H1 (cell line): Measurements from ENCODE around the gene BTRC. TPM values are rescaled to one million over a fixed set of nuclear protein-coding genes. Genes with fewer than 3 reads are reported as not detected.

Experiments used
- CTCF ChIA-PET: fragments of 300-600 bp; sonication (Branson Sonifier 250); formaldehyde crosslinking; loops from one replicate; lab custom pipeline; 2021; ENCODE audit not compliant: partially characterized antibody; lab: Charles Lee
- POLR2A ChIA-PET: fragments of 300-600 bp; sonication (Branson Sonifier 250); formaldehyde crosslinking; loops from one replicate; lab custom pipeline; 2021; ENCODE audit warnings: inconsistent platforms; ENCODE audit not compliant: partially characterized antibody; lab: Charles Lee
- DNase-seq, 2 experiments: peaks; one replicate each; pipeline versions ENCODE4 v3.0.0 to v3.0.0-alpha.2; 2010 to 2022; ENCODE audit warnings: low spot score in 2 of 2, low read depth in 1 of 2, mixed read lengths in 1 of 2
- FAIRE-seq: peaks from 2 replicates; lab custom pipeline; 2011; peaks lifted over from hg19 to GRCh38; lab: Jason Lieb, UNC
- H2AFZ ChIP-seq: 2 replicates; pipeline ENCODE4 v1.8.1; 2012; ENCODE audit warnings: low read length, inconsistent platforms
- H2AK5ac ChIP-seq: 2 replicates; pipeline ENCODE4 v1.6.1; 2013; ENCODE audit warnings: low read depth, low read length
- H2BK120ac ChIP-seq: replicated peaks from 2 replicates; pipeline ENCODE3; 2013; ENCODE audit warnings: low read depth, low read length, inconsistent platforms
- H2BK12ac ChIP-seq: 2 replicates; pipeline ENCODE4 v1.6.1; 2013; ENCODE audit warnings: low read depth, low read length
- H2BK15ac ChIP-seq: 2 replicates; pipeline ENCODE4 v1.6.1; 2013; ENCODE audit warnings: low read length
- H2BK20ac ChIP-seq: 2 replicates; pipeline ENCODE4 v1.6.1; 2013; ENCODE audit warnings: low read length
- H2BK5ac ChIP-seq: 2 replicates; pipeline ENCODE4 v1.6.1; 2013; ENCODE audit warnings: low read depth, low read length
- H3K14ac ChIP-seq: 2 replicates; pipeline ENCODE4 v1.6.1; 2013; ENCODE audit warnings: inconsistent platforms; ENCODE audit not compliant: insufficient read length
- H3K18ac ChIP-seq: 2 replicates; pipeline ENCODE4 v1.6.1; 2013; ENCODE audit warnings: low read length; ENCODE audit errors: extremely low read depth
- H3K23ac ChIP-seq: 2 replicates; pipeline ENCODE4 v1.6.1; 2013; ENCODE audit warnings: inconsistent platforms; ENCODE audit not compliant: insufficient read length
- H3K23me2 ChIP-seq: 2 replicates; pipeline ENCODE4 v1.6.1; 2013; ENCODE audit warnings: low read depth, low read length
- H3K27ac ChIP-seq: 2 replicates; pipeline ENCODE4 v1.6.1; 2011; ENCODE audit warnings: low read depth, low read length, inconsistent platforms
- H3K27me3 ChIP-seq, 4 experiments: replicated peaks in 1 of 4; 1 replicate in 1 of 4; 2 replicates in 3 of 4; pipeline versions ENCODE4 v1.6.1 to v1.8.1; 2011 to 2013; ENCODE audit warnings: low read length in 3 of 4, mild to moderate bottlenecking in 3 of 4, inconsistent platforms in 2 of 4, mixed read lengths in 2 of 4, moderate library complexity in 1 of 4; ENCODE audit not compliant: control insufficient read depth in 3 of 4, insufficient read depth in 3 of 4; ENCODE audit errors: extremely low read depth in 1 of 4
- H3K36me3 ChIP-seq, 4 experiments: 2 replicates each; pipeline versions ENCODE4 v1.6.1 to v1.8.1; 2011 to 2013; ENCODE audit warnings: mild to moderate bottlenecking in 4 of 4, low read length in 3 of 4, moderate library complexity in 2 of 4, control low read depth in 1 of 4, inconsistent platforms in 1 of 4; ENCODE audit not compliant: insufficient read depth in 4 of 4, control insufficient read depth in 2 of 4
- H3K4ac ChIP-seq: replicated peaks from 2 replicates; pipeline ENCODE3; 2013; ENCODE audit warnings: low read length, low read depth, mixed read lengths, inconsistent platforms; ENCODE audit not compliant: insufficient read length
- H3K4me1 ChIP-seq, 4 experiments: replicated peaks in 1 of 4; 1 replicate in 1 of 4; 2 replicates in 3 of 4; pipeline versions ENCODE4 v1.6.1 to v1.8.1; 2011 to 2013; ENCODE audit warnings: low read length in 3 of 4, inconsistent platforms in 2 of 4, mixed read lengths in 1 of 4; ENCODE audit not compliant: insufficient read depth in 4 of 4, control insufficient read depth in 3 of 4
- H3K4me2 ChIP-seq, 2 experiments: 2 replicates each; pipeline versions ENCODE4 v1.6.1 to v1.8.1; 2011 to 2013; ENCODE audit warnings: low read depth in 2 of 2, low read length in 2 of 2, control low read depth in 1 of 2, inconsistent platforms in 1 of 2, mild to moderate bottlenecking in 1 of 2; ENCODE audit not compliant: insufficient read depth in 1 of 2
- H3K4me3 ChIP-seq, 4 experiments: fragments of 200-600, 300-600 bp in 1 of 4; sonication (generic), shearing (Covaris generic), sonication (Bioruptor Twin) in 1 of 4; 2 replicates each; pipeline versions ENCODE4 v1.5.1 to v1.8.1; 2011 to 2016; ENCODE audit warnings: low read length in 4 of 4, low read depth in 3 of 4, control low read depth in 2 of 4, inconsistent platforms in 2 of 4, mild to moderate bottlenecking in 2 of 4, mixed read lengths in 1 of 4, moderate library complexity in 1 of 4; ENCODE audit not compliant: insufficient read depth in 2 of 4; ENCODE audit errors: extremely low read depth in 1 of 4
- H3K56ac ChIP-seq: replicated peaks from 2 replicates; pipeline ENCODE3; 2013; ENCODE audit warnings: low read depth, mild to moderate bottlenecking, mixed read lengths, low read length, inconsistent platforms; ENCODE audit not compliant: insufficient read length
- H3K79me1 ChIP-seq: 2 replicates; pipeline ENCODE4 v1.6.1; 2013; ENCODE audit warnings: low read depth, low read length, control low read depth
- H3K79me2 ChIP-seq, 2 experiments: 2 replicates each; pipeline versions ENCODE4 v1.6.1 to v1.8.1; 2012 to 2013; ENCODE audit warnings: low read length in 2 of 2, mild to moderate bottlenecking in 2 of 2, inconsistent platforms in 1 of 2; ENCODE audit not compliant: insufficient read depth in 2 of 2, control insufficient read depth in 1 of 2
- H3K9ac ChIP-seq, 4 experiments: replicated peaks in 1 of 4; 1 replicate in 1 of 4; 2 replicates in 3 of 4; pipeline versions ENCODE4 v1.6.1 to v1.8.1; 2011 to 2013; ENCODE audit warnings: low read depth in 3 of 4, low read length in 3 of 4, control low read depth in 2 of 4, mild to moderate bottlenecking in 2 of 4, moderate library complexity in 2 of 4, inconsistent platforms in 1 of 4; ENCODE audit errors: extremely low read depth in 1 of 4
- H3K9me3 ChIP-seq, 2 experiments: 2 replicates each; pipeline versions ENCODE4 v1.6.1 to v1.8.1; 2012 to 2013; ENCODE audit warnings: mild to moderate bottlenecking in 2 of 2, moderate library complexity in 2 of 2, control low read depth in 1 of 2, inconsistent platforms in 1 of 2, low read depth in 1 of 2, low read length in 1 of 2, mixed read lengths in 1 of 2; ENCODE audit not compliant: insufficient read depth in 2 of 2
- H4K20me1 ChIP-seq, 2 experiments: replicated peaks in 1 of 2; 2 replicates each; pipeline versions ENCODE3 to v1.8.1; 2011 to 2013; ENCODE audit warnings: inconsistent platforms in 2 of 2, low read length in 2 of 2, mild to moderate bottlenecking in 1 of 2; ENCODE audit not compliant: insufficient read depth in 2 of 2, control insufficient read depth in 1 of 2
- H4K5ac ChIP-seq: 2 replicates; pipeline ENCODE4 v1.6.1; 2013; ENCODE audit warnings: low read length, low read depth, mixed read lengths, inconsistent platforms; ENCODE audit not compliant: insufficient read length
- H4K8ac ChIP-seq: 2 replicates; pipeline ENCODE4 v1.8.0; 2013; ENCODE audit warnings: mild to moderate bottlenecking, moderate library complexity, low read length, inconsistent platforms; ENCODE audit not compliant: insufficient read depth; ENCODE audit errors: extremely low read depth
- H4K91ac ChIP-seq: replicated peaks from 2 replicates; pipeline ENCODE3; 2013; ENCODE audit warnings: low read length, mixed read lengths, inconsistent platforms; ENCODE audit not compliant: insufficient read length
- BACH1 ChIP-seq: IDR thresholded peaks from 2 replicates; pipeline ENCODE4 v1.6.1; 2012; ENCODE audit warnings: low read length, improper control_type of control experiment
- BCL11A ChIP-seq, 2 experiments: IDR thresholded peaks; one replicate each; pipeline ENCODE4 v1.6.1; 2011; ENCODE audit warnings: low read depth in 2 of 2, low read length in 2 of 2, mild to moderate bottlenecking in 2 of 2
- BRCA1 ChIP-seq: IDR thresholded peaks from 2 replicates; pipeline ENCODE4 v1.6.1; 2012; ENCODE audit warnings: low read depth, low read length, improper control_type of control experiment
- CBX8 ChIP-seq: fragments of 300-800, 300-1000 bp; sonication (generic); IDR thresholded peaks from 2 replicates; pipeline ENCODE4 v1.7.1; 2016; ENCODE audit warnings: low read depth, low read length, borderline replicate concordance
- CHD2 ChIP-seq: IDR thresholded peaks from 2 replicates; pipeline ENCODE4 v1.6.1; 2012; ENCODE audit warnings: low read length, improper control_type of control experiment
- EZH2 ChIP-seq: fragments of 200-600 bp; sonication (generic); IDR thresholded peaks from 2 replicates; pipeline ENCODE4 v1.7.1; 2012; ENCODE audit warnings: low read depth, mild to moderate bottlenecking, moderate library complexity, low read length, inconsistent platforms; ENCODE audit not compliant: severe bottlenecking
- GABPA ChIP-seq: IDR thresholded peaks from 2 replicates; pipeline ENCODE4 v1.6.1; 2011; ENCODE audit warnings: mild to moderate bottlenecking, low read length, moderate library complexity, borderline replicate concordance; ENCODE audit not compliant: insufficient read depth
- GTF2F1 ChIP-seq: IDR thresholded peaks from 2 replicates; pipeline ENCODE4 v1.6.1; 2012; ENCODE audit warnings: low read depth, low read length, improper control_type of control experiment, borderline replicate concordance
- POLR2A ChIP-seq, 2 experiments: IDR thresholded peaks; 1 replicate in 1 of 2; 2 replicates in 1 of 2; pipeline ENCODE4 v1.6.1; 2011; ENCODE audit warnings: low read depth in 2 of 2, low read length in 2 of 2, mild to moderate bottlenecking in 2 of 2; ENCODE audit errors: control extremely low read depth in 1 of 2
- RNF2 ChIP-seq: fragments of 200-900, 300-1000 bp; sonication (generic); IDR thresholded peaks from 2 replicates; pipeline ENCODE4 v1.7.1; 2016; ENCODE audit warnings: borderline replicate concordance, low read depth, mild to moderate bottlenecking, antibody characterized with exemption, low read length; ENCODE audit not compliant: poor library complexity, severe bottlenecking; ENCODE audit errors: missing control alignments
- RXRA ChIP-seq: IDR thresholded peaks from 2 replicates; pipeline ENCODE4 v1.6.1; 2011; ENCODE audit warnings: low read depth, mild to moderate bottlenecking, low read length, moderate library complexity; ENCODE audit not compliant: insufficient read depth
- SAP30 ChIP-seq: fragments of 300-600 bp; sonication (generic); IDR thresholded peaks from 2 replicates; pipeline ENCODE4 v1.7.1; 2012; ENCODE audit warnings: low read length, moderate library complexity, mild to moderate bottlenecking, inconsistent platforms; ENCODE audit not compliant: insufficient read depth, insufficient replicate concordance
- SP2 ChIP-seq: IDR thresholded peaks from 2 replicates; pipeline ENCODE4 v1.6.1; 2012; ENCODE audit warnings: mild to moderate bottlenecking, low read length, inconsistent platforms
- TBP ChIP-seq: IDR thresholded peaks from 2 replicates; pipeline ENCODE4 v1.6.1; 2011; ENCODE audit warnings: low read depth, low read length, improper control_type of control experiment
- ZNF274 ChIP-seq: IDR thresholded peaks from 2 replicates; pipeline ENCODE4 v1.7.0; 2012; ENCODE audit warnings: low read length, borderline replicate concordance; ENCODE audit errors: extremely low read depth
- WGBS, 2 experiments: shearing (Covaris generic) in 1 of 2; methylation state at CpG; one replicate each; pipeline versions ENCODE4 v1.1.6 to v1.1.7; 2013 to 2015; ENCODE audit warnings: low lambda C conversion rate in 2 of 2, mixed read lengths in 2 of 2, inconsistent platforms in 1 of 2, low coverage in 1 of 2, missing lambda C conversion rate in 1 of 2; ENCODE audit not compliant: insufficient replicate concordance in 2 of 2, insufficient coverage in 1 of 2, insufficient read length in 1 of 2; ENCODE audit errors: extremely low coverage in 1 of 2, missing lambda C conversion rate in 1 of 2; 5-methylcytosine and 5-hydroxymethylcytosine counted together
- polyA plus RNA-seq, 7 experiments: library from polyadenylated mRNA; depleted of rRNA in 3 of 7; stranded (reverse) in 5 of 7; unstranded in 2 of 7; fragments of >200 nt in 5 of 7; fragments of 200-250 nt in 2 of 7; gene quantifications; 1 replicate in 5 of 7; 2 replicates in 1 of 7; 4 replicates in 1 of 7; pipeline versions ENCODE4 v1.2.1 to v1.2.3, GENCODE V29; 2011 to 2013; ENCODE audit warnings: missing spikeins in 2 of 7, mixed read lengths in 2 of 7
- total RNA-seq: library from RNA; stranded (reverse); fragmentation: NEBNext Ultra II Directional; extraction: Animal tissue kit (Norgen Biotek cat#: 25700); gene quantifications from 2 replicates; pipeline ENCODE4 v1.2.1, GENCODE V29; 2021

The BTRC gene
- total and polyA plus RNA-seq, 2 of the 8 experiments (the other 6 are each of a cell fraction or from before 2014, with no cell fraction given), result 9.9 to 24.7 TPM

DNA sequence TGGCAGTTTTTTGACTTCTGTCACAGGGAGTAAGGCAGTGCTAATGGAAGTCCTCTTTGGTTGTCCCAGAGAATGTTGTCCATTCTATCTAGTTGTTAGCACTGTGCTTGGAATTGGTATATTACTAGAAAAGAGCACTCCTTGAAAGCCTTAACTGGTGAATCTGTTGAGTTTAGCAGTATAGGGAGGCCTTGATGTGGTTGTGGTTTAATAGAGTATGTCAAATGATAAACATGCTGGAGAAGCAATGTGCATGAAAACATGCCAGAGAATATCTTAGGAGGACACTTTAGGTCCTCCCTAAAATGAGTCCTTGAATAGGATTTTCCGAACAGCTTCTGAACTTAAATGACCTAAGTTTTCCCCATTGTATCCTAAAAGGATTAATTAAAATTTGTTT lies 98.6 kb downstream of the BTRC start:
- H2BK12ac ChIP-seq, result no peak overlapping the region
- no peak overlapping the region for H3K23ac ChIP-seq
- H2BK120ac ChIP-seq, result no peak overlapping the region
- ChIA-PET CTCF (interaction anchor here (0.9 to 19.9 kb wide), 8 partner anchors 8 to 213 kb away, joined by 3 to 417 read pairs (median 12); no protein-coding TSS in a partner anchor), POLR2A (no interaction called here)
- H3K27ac ChIP-seq, result no peak overlapping the region
- FAIRE-seq (no peak), DNase-seq (no peak)
- H4K8ac ChIP-seq, result no peak overlapping the region
- H3K4ac ChIP-seq, result no peak overlapping the region
- no peak overlapping the region for H2AFZ ChIP-seq
- no peak overlapping the region for H2AK5ac ChIP-seq
- H4K91ac ChIP-seq, result no peak overlapping the region
- H4K5ac ChIP-seq, result no peak overlapping the region
- H3K79me1 ChIP-seq, result no peaks in the 10 kb centered on the region
- H3K4me3 ChIP-seq, result no peak overlapping the region
- no peak overlapping the region for H3K56ac ChIP-seq
- H2BK15ac ChIP-seq, result no peak overlapping the region
- H2BK20ac ChIP-seq, result no peak overlapping the region
- H3K79me2 ChIP-seq, result no peaks in the 10 kb centered on the region
- H3K36me3 ChIP-seq, result no peaks in the 10 kb centered on the region
- H3K27me3 ChIP-seq, result no peaks in the 10 kb centered on the region
- no peak overlapping the region for H3K14ac ChIP-seq
- no peak overlapping the region for H3K18ac ChIP-seq
- H3K9ac ChIP-seq, result no peak overlapping the region
- H3K23me2 ChIP-seq, result no peaks in the 10 kb centered on the region
- H3K4me2 ChIP-seq, result no peak overlapping the region
- no peaks in the 10 kb centered on the region for H3K9me3 ChIP-seq
- no peak overlapping the region for H2BK5ac ChIP-seq
- H3K4me1 ChIP-seq, result no peaks in the 10 kb centered on the region
- WGBS, 2 experiments, result 96% methylated on average over 1 of the region's 1 CpG; no CpG with 5 or more reads in 1 of the 2 experiments
- peaks cover 3 to 5% of the 10 kb centered on the region in 2 experiments for H4K20me1 ChIP-seq
- no peak for TF ChIP-seq SP2
- no peak for TF ChIP-seq CBX8
- TF ChIP-seq TBP, result no peak
- no peak for TF ChIP-seq RXRA
- no peak for TF ChIP-seq GTF2F1
- TF ChIP-seq GABPA, result no peak
- no peak for TF ChIP-seq BACH1
- TF ChIP-seq SAP30, result no peak
- no peak for TF ChIP-seq EZH2
- TF ChIP-seq BCL11A (IDR thresholded peaks at IDR 0.05; ENCODE audit: low read depth in 2 of 2, low read length in 2 of 2), result no peak
- no peak for TF ChIP-seq ZNF274
- TF ChIP-seq CHD2, result no peak
- TF ChIP-seq POLR2A (IDR thresholded peaks at IDR 0.05; ENCODE audit: control extremely low read depth in 1 of 2, low read depth in 2 of 2, low read length in 2 of 2), result no peak
- TF ChIP-seq BRCA1, result no peak
- no peak for TF ChIP-seq RNF2
